IMR-90 (cell line): ENCODE results near the gene RPS6KA3.

Experiments
- MAZ ChIP-seq: IDR thresholded peaks from 2 replicates; pipeline ENCODE4 v1.6.1; 2012; ENCODE audit warnings: low read depth, mild to moderate bottlenecking, low read length, improper control_type of control experiment, moderate library complexity, borderline replicate concordance
- NFE2L2 ChIP-seq: fragments of 150-350 bp; IDR thresholded peaks from 2 replicates; pipeline ENCODE4 v1.6.1; 2016; ENCODE audit warnings: low read depth, mild to moderate bottlenecking, low read length
- POLR2A ChIP-seq: IDR thresholded peaks from 2 replicates; pipeline ENCODE4 v1.6.1; 2012; ENCODE audit warnings: mild to moderate bottlenecking, low read depth, low read length
- TF ChIP-seq, protein P1 (sequence below): conservative IDR thresholded peaks from 2 replicates; pipeline ENCODE4 v1.5.1; 2012; ENCODE audit warnings: mild to moderate bottlenecking, low read depth, low read length, improper control_type of control experiment

DNA sequence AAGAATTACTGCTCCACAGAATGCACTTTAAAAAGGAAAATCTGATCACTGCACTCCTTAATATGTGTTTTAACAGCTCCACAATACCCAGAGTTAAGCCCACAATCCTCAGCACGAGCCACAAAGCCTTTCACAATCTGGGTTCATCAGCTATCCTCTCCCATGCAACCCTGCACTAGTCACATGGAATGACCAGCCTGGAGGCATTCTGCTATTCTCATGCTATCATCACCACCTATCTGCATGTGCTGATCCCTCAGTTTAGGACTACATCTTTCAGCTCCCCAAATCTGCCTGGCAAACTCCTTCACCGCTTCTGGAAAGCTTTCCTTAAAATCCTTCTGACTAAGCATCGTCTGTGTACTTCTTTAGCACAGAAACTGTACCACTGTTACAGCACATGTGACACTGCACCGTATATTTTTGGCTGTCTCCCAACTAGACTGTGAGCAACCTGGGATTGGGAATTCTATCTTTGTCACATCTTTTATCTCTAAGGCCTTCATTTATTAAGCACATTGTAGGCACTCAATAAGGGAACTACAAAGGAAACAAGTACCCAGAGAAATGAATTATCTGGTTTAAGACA lies 106.8 kb downstream of the RPS6KA3 start:
- TF ChIP-seq, protein P1, sequence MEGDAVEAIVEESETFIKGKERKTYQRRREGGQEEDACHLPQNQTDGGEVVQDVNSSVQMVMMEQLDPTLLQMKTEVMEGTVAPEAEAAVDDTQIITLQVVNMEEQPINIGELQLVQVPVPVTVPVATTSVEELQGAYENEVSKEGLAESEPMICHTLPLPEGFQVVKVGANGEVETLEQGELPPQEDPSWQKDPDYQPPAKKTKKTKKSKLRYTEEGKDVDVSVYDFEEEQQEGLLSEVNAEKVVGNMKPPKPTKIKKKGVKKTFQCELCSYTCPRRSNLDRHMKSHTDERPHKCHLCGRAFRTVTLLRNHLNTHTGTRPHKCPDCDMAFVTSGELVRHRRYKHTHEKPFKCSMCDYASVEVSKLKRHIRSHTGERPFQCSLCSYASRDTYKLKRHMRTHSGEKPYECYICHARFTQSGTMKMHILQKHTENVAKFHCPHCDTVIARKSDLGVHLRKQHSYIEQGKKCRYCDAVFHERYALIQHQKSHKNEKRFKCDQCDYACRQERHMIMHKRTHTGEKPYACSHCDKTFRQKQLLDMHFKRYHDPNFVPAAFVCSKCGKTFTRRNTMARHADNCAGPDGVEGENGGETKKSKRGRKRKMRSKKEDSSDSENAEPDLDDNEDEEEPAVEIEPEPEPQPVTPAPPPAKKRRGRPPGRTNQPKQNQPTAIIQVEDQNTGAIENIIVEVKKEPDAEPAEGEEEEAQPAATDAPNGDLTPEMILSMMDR = no peak
- TF ChIP-seq MAZ = no peak
- no peak for TF ChIP-seq NFE2L2
- TF ChIP-seq POLR2A = no peak
